Progenitor cell of endocrine pancreas (in vitro differentiated cells): ENCODE measurements around the gene PNCK. TPM values are rescaled to one million over a fixed set of nuclear protein-coding genes. Genes with fewer than 3 reads are reported as not detected.

ENCODE experiments used
- DNase-seq: peaks from one replicate; pipeline ENCODE4 v3.0.0; 2021; ENCODE audit warnings: low spot score; ENCODE audit not compliant: unreplicated experiment
- H3K27ac Mint-ChIP-seq: 2 replicates; pipeline ENCODE4 v1.8.0; 2021; ENCODE audit warnings: mild to moderate bottlenecking, moderate library complexity, mixed read lengths
- H3K27me3 Mint-ChIP-seq: 2 replicates; pipeline ENCODE4 v1.8.0; 2021; ENCODE audit warnings: mixed read lengths
- H3K36me3 Mint-ChIP-seq: 2 replicates; pipeline ENCODE4 v1.8.0; 2022; ENCODE audit warnings: mixed read lengths; ENCODE audit not compliant: insufficient read depth
- H3K4me1 Mint-ChIP-seq: 2 replicates; pipeline ENCODE4 v1.8.0; 2021; ENCODE audit warnings: low read depth, mixed read lengths
- H3K4me3 Mint-ChIP-seq: 2 replicates; pipeline ENCODE4 v1.8.0; 2021; ENCODE audit warnings: low read depth, mild to moderate bottlenecking, moderate library complexity, mixed read lengths
- H3K9me3 Mint-ChIP-seq: 2 replicates; pipeline ENCODE4 v1.8.0; 2021; ENCODE audit warnings: low read depth, mixed read lengths
- total RNA-seq: library from RNA; stranded (reverse); gene quantifications from 2 replicates; pipeline ENCODE4 v1.2.1, GENCODE V29; 2021
- TF ChIP-seq, protein P1 (sequence below): fragments of 200-600 bp; sonication (generic); IDR thresholded peaks from one replicate; pipeline ENCODE4 v1.5.0; 2021; ENCODE audit warnings: antibody characterized with exemption, mild to moderate bottlenecking; ENCODE audit not compliant: unreplicated experiment

PNCK gene
- total RNA-seq, 1 donor from 2014 or later: 6.1 TPM

DNA sequence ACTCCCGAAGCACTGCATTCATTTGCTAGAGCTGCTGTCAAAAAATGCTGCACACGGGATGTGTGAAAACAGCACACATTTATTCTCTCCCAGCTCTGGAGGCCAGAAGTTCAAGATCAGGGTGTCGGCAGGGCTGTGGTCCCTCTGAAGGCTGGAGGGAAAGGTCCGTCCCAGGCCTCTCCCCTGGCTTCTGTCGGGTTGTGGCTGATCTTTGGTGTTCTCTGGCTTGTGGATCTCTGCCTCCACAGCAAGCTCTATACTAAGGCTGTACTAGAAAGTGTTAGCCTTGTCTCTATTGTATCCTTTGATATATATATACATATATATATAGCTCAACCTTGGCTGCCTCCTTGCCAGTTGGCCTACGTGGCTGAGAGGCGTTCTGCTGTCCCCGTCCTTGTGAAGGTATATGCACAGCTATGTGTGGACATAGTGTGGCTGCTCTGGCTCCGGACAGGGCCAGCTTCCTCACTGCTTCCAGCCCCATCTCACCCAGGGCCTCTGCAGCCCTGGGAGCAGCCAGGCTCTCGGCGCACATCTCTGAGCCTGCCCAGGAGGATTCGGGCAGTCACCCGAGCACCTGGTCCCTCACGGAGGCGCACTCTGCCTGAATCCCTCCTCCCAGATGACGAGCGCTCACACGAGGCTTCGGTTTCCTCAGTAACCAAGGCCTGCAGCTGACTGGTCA lies 41.6 kb downstream of the PNCK start:
- Mint-ChIP-seq H3K4me1 (peaks cover 5% of the 10 kb centered on the region), H3K27ac (no peak overlapping the region), H3K36me3 (peaks cover 3% of the 10 kb centered on the region), H3K9me3 (peaks cover 14% of the 10 kb centered on the region), H3K27me3 (peaks cover 4% of the 10 kb centered on the region), H3K4me3 (no peak overlapping the region)
- TF ChIP-seq, protein P1, sequence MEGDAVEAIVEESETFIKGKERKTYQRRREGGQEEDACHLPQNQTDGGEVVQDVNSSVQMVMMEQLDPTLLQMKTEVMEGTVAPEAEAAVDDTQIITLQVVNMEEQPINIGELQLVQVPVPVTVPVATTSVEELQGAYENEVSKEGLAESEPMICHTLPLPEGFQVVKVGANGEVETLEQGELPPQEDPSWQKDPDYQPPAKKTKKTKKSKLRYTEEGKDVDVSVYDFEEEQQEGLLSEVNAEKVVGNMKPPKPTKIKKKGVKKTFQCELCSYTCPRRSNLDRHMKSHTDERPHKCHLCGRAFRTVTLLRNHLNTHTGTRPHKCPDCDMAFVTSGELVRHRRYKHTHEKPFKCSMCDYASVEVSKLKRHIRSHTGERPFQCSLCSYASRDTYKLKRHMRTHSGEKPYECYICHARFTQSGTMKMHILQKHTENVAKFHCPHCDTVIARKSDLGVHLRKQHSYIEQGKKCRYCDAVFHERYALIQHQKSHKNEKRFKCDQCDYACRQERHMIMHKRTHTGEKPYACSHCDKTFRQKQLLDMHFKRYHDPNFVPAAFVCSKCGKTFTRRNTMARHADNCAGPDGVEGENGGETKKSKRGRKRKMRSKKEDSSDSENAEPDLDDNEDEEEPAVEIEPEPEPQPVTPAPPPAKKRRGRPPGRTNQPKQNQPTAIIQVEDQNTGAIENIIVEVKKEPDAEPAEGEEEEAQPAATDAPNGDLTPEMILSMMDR: no peak
- DNase-seq: no peak

DNA sequence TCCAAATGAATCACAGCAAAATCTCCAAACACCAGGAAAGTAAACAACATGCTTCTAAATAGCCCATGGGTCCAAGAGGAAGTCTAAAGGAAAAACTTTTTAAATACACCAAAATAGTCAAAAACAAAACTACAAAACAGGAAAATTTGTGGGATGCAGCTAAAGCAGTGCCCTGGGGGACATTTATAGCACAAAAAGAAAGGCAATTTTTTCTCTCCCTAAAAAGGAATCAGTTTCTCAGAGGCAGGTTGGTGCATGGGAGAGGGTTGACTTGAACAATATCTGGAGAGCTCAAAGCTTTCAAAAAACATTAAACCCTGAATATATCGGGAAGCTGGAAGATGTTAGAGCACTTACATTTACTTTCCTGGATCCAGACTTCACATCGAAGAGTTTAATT lies 42.3 kb downstream of the PNCK start:
- Mint-ChIP-seq H3K36me3 (peaks cover 3% of the 10 kb centered on the region), H3K9me3 (peaks cover 14% of the 10 kb centered on the region), H3K4me3 (no peak overlapping the region), H3K4me1 (peaks cover 5% of the 10 kb centered on the region), H3K27me3 (peaks cover 4% of the 10 kb centered on the region), H3K27ac (no peak overlapping the region)
- DNase-seq: no peak
- TF ChIP-seq, protein P1: no peak

- no peaks in the 10 kb centered on the region for H3K27me3 Mint-ChIP-seq
Measured at GRCh38 chrX:153628665-153629064, 44.9 kb downstream of the PNCK start.

GRCh38 chrX:153628129-153628528 lies 45.5 kb downstream of the PNCK start:
- DNase-seq: no peak
- Mint-ChIP-seq H3K36me3 (peaks cover 3% of the 10 kb centered on the region), H3K4me3 (no peak overlapping the region), H3K4me1 (peaks cover 5% of the 10 kb centered on the region), H3K9me3 (peaks cover 17% of the 10 kb centered on the region), H3K27ac (no peak overlapping the region), H3K27me3 (no peaks in the 10 kb centered on the region)
- TF ChIP-seq, protein P1: no peak

More at GRCh38 chrX:153628665-153629064, 44.9 kb downstream of the PNCK start:
- peaks cover 17% of the 10 kb centered on the region for H3K9me3 Mint-ChIP-seq
- TF ChIP-seq, protein P1: no peak
- peaks cover under 1% of the 10 kb centered on the region for H3K4me1 Mint-ChIP-seq
- no peak overlapping the region for H3K27ac Mint-ChIP-seq
- peaks cover 3% of the 10 kb centered on the region for H3K36me3 Mint-ChIP-seq
- no peak overlapping the region for H3K4me3 Mint-ChIP-seq
- no peak for DNase-seq

- no peak overlapping the region for H3K27ac Mint-ChIP-seq
- no peak for DNase-seq
- peaks cover 3% of the 10 kb centered on the region for H3K36me3 Mint-ChIP-seq
- no peaks in the 10 kb centered on the region for H3K27me3 Mint-ChIP-seq
- TF ChIP-seq, protein P1: no peak
- H3K4me3 Mint-ChIP-seq: no peak overlapping the region
- H3K9me3 Mint-ChIP-seq: peaks cover 17% of the 10 kb centered on the region
- peaks cover 9% of the 10 kb centered on the region for H3K4me1 Mint-ChIP-seq
Measured at GRCh38 chrX:153627675-153628111, 45.9 kb downstream of the PNCK start.
